Measurements from ENCODE around the gene TP53BP1.

Gene TP53BP1

DNA sequence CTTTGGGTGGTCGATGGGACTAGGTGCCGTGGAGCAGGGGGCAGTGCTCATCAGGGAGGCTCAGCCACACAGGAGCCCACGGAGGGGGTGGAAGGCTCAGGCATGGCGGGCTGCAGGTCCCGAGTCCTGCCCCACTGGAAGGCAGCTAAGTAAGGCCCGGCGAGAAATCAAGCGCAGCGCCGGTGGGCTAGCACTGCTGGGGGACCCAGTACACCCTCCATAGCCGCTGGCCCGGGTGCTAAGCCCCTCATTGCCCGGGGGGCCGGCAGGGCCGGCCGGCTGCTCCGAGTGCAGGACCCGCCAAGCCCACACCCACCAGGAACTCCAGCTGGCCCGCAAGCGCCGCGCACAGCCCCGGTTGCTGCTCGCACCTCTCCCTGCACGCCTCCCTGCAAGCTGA lies 19.1 kb downstream of the TP53BP1 start:
- H3K36me3 ChIP-seq (ENCODE audit: control insufficient read depth, low read length): peaks cover 63% of the 10 kb centered on the region
- TF ChIP-seq CTCF (IDR thresholded peaks at IDR 0.05; ENCODE audit: low read depth, low read length, poor library complexity, severe bottlenecking) (no peak), EZH2phosphoT487 (IDR thresholded peaks at IDR 0.05; ENCODE audit: borderline replicate concordance, low read length) (no peak)

DNA sequence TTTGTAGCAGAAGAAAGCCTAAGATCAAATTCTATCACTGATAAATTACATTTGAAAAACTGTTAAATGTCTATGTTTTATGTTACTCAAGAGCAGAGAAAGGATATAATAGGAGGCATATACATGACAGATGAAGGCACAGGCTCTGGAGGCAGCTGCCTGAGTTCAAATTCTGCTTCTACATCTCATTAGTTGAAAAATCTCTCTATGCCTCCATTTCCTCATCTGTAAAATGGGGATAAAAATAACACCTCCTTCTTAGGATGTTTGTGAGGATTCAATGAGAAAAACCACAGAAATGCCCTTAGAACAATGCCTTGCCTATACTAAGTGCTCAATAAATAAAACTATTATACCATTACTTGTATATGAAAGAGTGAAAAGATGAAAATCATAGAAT lies 21.0 kb downstream of the TP53BP1 start:
- H3K9me2 ChIP-seq (replicated peaks; ENCODE audit: control insufficient read depth, low read length): no peaks in the 10 kb centered on the region
- no peaks in the 10 kb centered on the region for H3K9me3 ChIP-seq (ENCODE audit: control insufficient read depth, insufficient read depth, low read length)
- H3F3A ChIP-seq (ENCODE audit: control insufficient read depth, insufficient read depth): 0 out of 2 replicates have a peak, but pooled peaks cover 3% of the 10 kb centered on the region
- H3K79me2 ChIP-seq (ENCODE audit: control insufficient read depth, low read length): no peaks in the 10 kb centered on the region
- no peak overlapping the region for H3K27ac ChIP-seq (ENCODE audit: low read depth, low read length)
- no peak overlapping the region for H3K4me2 ChIP-seq (ENCODE audit: low read length)
- H3K36me3 ChIP-seq (ENCODE audit: control insufficient read depth, low read length): peaks cover 56% of the 10 kb centered on the region
- no peaks in the 10 kb centered on the region for H3K27me3 ChIP-seq (ENCODE audit: control insufficient read depth, low read length)
- no peaks in the 10 kb centered on the region for H4K20me1 ChIP-seq (ENCODE audit: control insufficient read depth, insufficient read depth, low read depth, low read length)
- H3K4me3 ChIP-seq (ENCODE audit: low read length): no peak overlapping the region
- TF ChIP-seq CTCF (IDR thresholded peaks at IDR 0.05; ENCODE audit: low read depth, low read length, poor library complexity, severe bottlenecking) (no peak), EZH2phosphoT487 (IDR thresholded peaks at IDR 0.05; ENCODE audit: borderline replicate concordance, low read length) (no peak)
- no peaks in the 10 kb centered on the region for H3K4me1 ChIP-seq (ENCODE audit: control insufficient read depth, low read length)

More for the DNA sequence above, 19.1 kb downstream of the TP53BP1 start:
- Histone ChIP-seq H3K9me2 (replicated peaks; ENCODE audit: control insufficient read depth, low read length) (no peaks in the 10 kb centered on the region), H3K4me1 (ENCODE audit: control insufficient read depth, low read length) (no peaks in the 10 kb centered on the region), H3K27me3 (ENCODE audit: control insufficient read depth, low read length) (no peaks in the 10 kb centered on the region), H3K27ac (ENCODE audit: low read depth, low read length) (no peak overlapping the region), H3K9me3 (ENCODE audit: control insufficient read depth, insufficient read depth, low read length) (no peaks in the 10 kb centered on the region), H3K79me2 (ENCODE audit: control insufficient read depth, low read length) (no peaks in the 10 kb centered on the region), H3K4me3 (ENCODE audit: low read length) (no peak overlapping the region), H3K4me2 (ENCODE audit: low read length) (no peak overlapping the region), H3F3A (ENCODE audit: control insufficient read depth, insufficient read depth) (0 out of 2 replicates have a peak, but pooled peaks cover 3% of the 10 kb centered on the region), H4K20me1 (ENCODE audit: control insufficient read depth, insufficient read depth, low read depth, low read length) (no peaks in the 10 kb centered on the region)

DNA sequence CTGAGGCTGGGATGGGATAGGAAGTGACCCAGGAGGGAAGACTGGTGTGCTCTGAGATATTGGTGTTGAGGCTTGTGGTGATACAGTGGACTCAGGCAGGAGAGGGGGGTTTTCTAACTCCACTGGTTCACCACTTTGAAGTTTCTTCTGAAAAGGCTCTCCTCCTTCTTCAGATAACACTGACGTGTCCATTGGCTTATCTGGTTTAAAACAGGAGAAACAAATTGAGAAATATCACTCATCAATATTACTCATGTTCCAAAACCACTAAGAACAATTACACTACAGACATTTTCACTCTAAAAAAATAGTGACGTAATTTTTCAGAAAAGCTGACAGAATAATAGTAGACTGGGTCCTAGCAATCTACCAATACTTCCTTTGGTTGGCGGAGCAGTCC lies 23.1 kb downstream of the TP53BP1 start:
- Histone ChIP-seq H3K4me1 (ENCODE audit: control insufficient read depth, low read length) (no peaks in the 10 kb centered on the region), H3K36me3 (ENCODE audit: control insufficient read depth, low read length) (peaks cover 42% of the 10 kb centered on the region), H3K27ac (ENCODE audit: low read depth, low read length) (no peak overlapping the region)

More for the DNA sequence above, 23.1 kb downstream of the TP53BP1 start:
- no peaks in the 10 kb centered on the region for H3K79me2 ChIP-seq (ENCODE audit: control insufficient read depth, low read length)
- H3K9me2 ChIP-seq (replicated peaks; ENCODE audit: control insufficient read depth, low read length): no peaks in the 10 kb centered on the region
- no peaks in the 10 kb centered on the region for H4K20me1 ChIP-seq (ENCODE audit: control insufficient read depth, insufficient read depth, low read depth, low read length)
- no peak for TF ChIP-seq EZH2phosphoT487 (IDR thresholded peaks at IDR 0.05; ENCODE audit: borderline replicate concordance, low read length)
- no peak for TF ChIP-seq CTCF (IDR thresholded peaks at IDR 0.05; ENCODE audit: low read depth, low read length, poor library complexity, severe bottlenecking)
- no peaks in the 10 kb centered on the region for H3K27me3 ChIP-seq (ENCODE audit: control insufficient read depth, low read length)
- H3F3A ChIP-seq (ENCODE audit: control insufficient read depth, insufficient read depth): no peaks in the 10 kb centered on the region
- no peak overlapping the region for H3K4me2 ChIP-seq (ENCODE audit: low read length)
- no peak overlapping the region for H3K4me3 ChIP-seq (ENCODE audit: low read length)
- no peaks in the 10 kb centered on the region for H3K9me3 ChIP-seq (ENCODE audit: control insufficient read depth, insufficient read depth, low read length)
